Heart left ventricle (tissue), 13 donors: ENCODE results near the gene PLPP3.

ENCODE experiments used
- POLR2A ChIP-seq, 2 donors: fragments of 450-650 bp; IDR thresholded peaks; one replicate each; pipeline ENCODE4 v1.6.1; 2017; ENCODE audit warnings: antibody characterized with exemption in 2 of 2, mild to moderate bottlenecking in 2 of 2, moderate library complexity in 2 of 2
- TF ChIP-seq, protein P1 (sequence below), 12 donors: fragments of 200-600 bp; sonication (generic) in 4 of 12; IDR thresholded peaks; one replicate each; pipeline versions ENCODE4 v1.5.0 to v1.8.0; 2018 to 2022; ENCODE audit warnings: antibody characterized with exemption in 12 of 12, mild to moderate bottlenecking in 5 of 12
- donor health status: ischemic (EF 13 %, LVEDD 7.1; RV severe dilation, severe dysfunction).
- donor health status: DM: no; HTN: yes; CAD: no.
- donor health status: DM: no; HTN: no; CAD: no.
- donor health status: ischemic (EF 25% LVEDD 6.9; RV normal size, moderate dysfunction).
- donor health status: ischemic (EF 25% LVEDD 5.7; RV mildly dilated, moderate dysfunction).
- donor health status: ischemic (EF 35%, LVEDD 5.7; RV mildly dilated, moderate dysfunction).
- donor health status: nonischemic (EF 11% LVEDD 7.7; RV severe dilation, severe dysfunction).
- donor health status: DM: yes; HTN: yes; CAD: no.
- donor health status: PGD.
- donor health status: ischemic (EF 29% LVEDD 5.4; RV normal size, mild dysfunction).
- donor health status: nonischemic (EF 23%, LVEDD 6.1; RV moderate dilation, normal function).

DNA sequence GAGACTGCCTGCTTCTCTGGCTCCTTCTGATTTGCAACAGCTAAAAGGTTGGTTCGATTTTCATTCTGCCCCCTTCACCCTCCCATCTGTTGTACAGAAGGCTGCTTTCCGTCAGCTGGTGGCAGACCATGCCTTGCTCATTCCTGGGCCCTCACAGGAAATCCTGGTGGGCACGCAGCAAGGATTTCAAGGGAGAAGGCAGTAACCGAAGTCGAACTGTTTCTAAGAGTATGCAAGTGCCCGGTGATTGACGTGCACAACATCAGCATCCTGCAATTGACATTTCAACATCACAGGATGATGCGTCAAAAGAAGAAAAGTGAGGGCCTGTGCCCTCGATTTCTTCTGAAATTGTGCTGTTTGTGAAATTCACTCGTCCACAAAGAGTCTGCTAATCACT is 83.8 kb downstream of the PLPP3 start:
- no peak for TF ChIP-seq POLR2A (IDR thresholded peaks at IDR 0.05)
- TF ChIP-seq, protein P1, sequence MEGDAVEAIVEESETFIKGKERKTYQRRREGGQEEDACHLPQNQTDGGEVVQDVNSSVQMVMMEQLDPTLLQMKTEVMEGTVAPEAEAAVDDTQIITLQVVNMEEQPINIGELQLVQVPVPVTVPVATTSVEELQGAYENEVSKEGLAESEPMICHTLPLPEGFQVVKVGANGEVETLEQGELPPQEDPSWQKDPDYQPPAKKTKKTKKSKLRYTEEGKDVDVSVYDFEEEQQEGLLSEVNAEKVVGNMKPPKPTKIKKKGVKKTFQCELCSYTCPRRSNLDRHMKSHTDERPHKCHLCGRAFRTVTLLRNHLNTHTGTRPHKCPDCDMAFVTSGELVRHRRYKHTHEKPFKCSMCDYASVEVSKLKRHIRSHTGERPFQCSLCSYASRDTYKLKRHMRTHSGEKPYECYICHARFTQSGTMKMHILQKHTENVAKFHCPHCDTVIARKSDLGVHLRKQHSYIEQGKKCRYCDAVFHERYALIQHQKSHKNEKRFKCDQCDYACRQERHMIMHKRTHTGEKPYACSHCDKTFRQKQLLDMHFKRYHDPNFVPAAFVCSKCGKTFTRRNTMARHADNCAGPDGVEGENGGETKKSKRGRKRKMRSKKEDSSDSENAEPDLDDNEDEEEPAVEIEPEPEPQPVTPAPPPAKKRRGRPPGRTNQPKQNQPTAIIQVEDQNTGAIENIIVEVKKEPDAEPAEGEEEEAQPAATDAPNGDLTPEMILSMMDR (IDR thresholded peaks at IDR 0.05), result no peak
